GM23338 (cell line): ENCODE measurements around the gene SUMF1. TPM values are rescaled to one million over a fixed set of nuclear protein-coding genes. Genes with fewer than 3 reads are reported as not detected.

ENCODE experiments used
- ATAC-seq: fragments of 200-7000 bp; cut with Tn5 transposase; 3 replicates; pipeline ENCODE4 v1.9.1; 2020
- DNase-seq: peaks from one replicate; pipeline ENCODE4 v3.0.0-alpha.2; 2015; ENCODE audit warnings: low spot score
- H2AFZ ChIP-seq: fragments of 200-600 bp; sonication (generic); 2 replicates; pipeline ENCODE4 v1.8.0; 2016; ENCODE audit warnings: antibody characterized with exemption, mild to moderate bottlenecking, moderate library complexity
- H3F3A ChIP-seq: fragments of 200-600 bp; sonication (generic); replicated peaks from 2 replicates; pipeline ENCODE4 v1.8.0; 2017; ENCODE audit warnings: antibody characterized with exemption, mixed run types, low read depth
- H3K27ac ChIP-seq: fragments of 200-600 bp; sonication (generic); 2 replicates; pipeline ENCODE4 v1.6.1; 2016; ENCODE audit warnings: low read depth
- H3K27me3 ChIP-seq: fragments of 200-600 bp; sonication (generic); 2 replicates; pipeline ENCODE4 v1.8.0; 2016; ENCODE audit warnings: mild to moderate bottlenecking, mixed run types, moderate library complexity; ENCODE audit not compliant: insufficient read depth
- H3K36me3 ChIP-seq: fragments of 200-600 bp; sonication (generic); 2 replicates; pipeline ENCODE4 v1.8.0; 2016; ENCODE audit warnings: mild to moderate bottlenecking; ENCODE audit not compliant: insufficient read depth
- H3K4me1 ChIP-seq: fragments of 200-600 bp; sonication (generic); 2 replicates; pipeline ENCODE4 v1.8.0; 2016; ENCODE audit warnings: mild to moderate bottlenecking, moderate library complexity; ENCODE audit not compliant: insufficient read depth
- H3K4me2 ChIP-seq: fragments of 200-600 bp; sonication (generic); 2 replicates; pipeline ENCODE4 v1.7.1; 2017; ENCODE audit warnings: mixed run types
- H3K4me3 ChIP-seq: fragments of 200-600 bp; sonication (generic); 2 replicates; pipeline ENCODE4 v1.6.1; 2016; ENCODE audit warnings: mixed run types
- H3K79me2 ChIP-seq: fragments of 200-600 bp; sonication (generic); replicated peaks from 2 replicates; pipeline ENCODE4 v1.8.0; 2017; ENCODE audit warnings: mild to moderate bottlenecking; ENCODE audit not compliant: insufficient read depth
- H3K9me2 ChIP-seq: fragments of 200-600 bp; sonication (generic); 2 replicates; pipeline ENCODE4 v1.8.0; 2017; ENCODE audit not compliant: insufficient read depth
- H4K20me1 ChIP-seq: fragments of 200-600 bp; sonication (generic); replicated peaks from 2 replicates; pipeline ENCODE4 v1.8.0; 2017; ENCODE audit warnings: mild to moderate bottlenecking; ENCODE audit not compliant: insufficient read depth
- H3K27ac Mint-ChIP-seq: 2 replicates; pipeline ENCODE4 v1.8.0; 2020; ENCODE audit warnings: inconsistent platforms, mild to moderate bottlenecking, moderate library complexity, mixed read lengths
- H3K27me3 Mint-ChIP-seq: 3 replicates; pipeline ENCODE4 v1.8.0; 2022; ENCODE audit warnings: low read depth, mild to moderate bottlenecking, moderate library complexity, mixed read lengths, inconsistent platforms; ENCODE audit not compliant: insufficient read depth, poor library complexity
- H3K36me3 Mint-ChIP-seq: 3 replicates; pipeline ENCODE4 v1.8.0; 2021; ENCODE audit warnings: low read depth, mild to moderate bottlenecking, inconsistent platforms, moderate library complexity, mixed read lengths
- H3K4me1 Mint-ChIP-seq: 3 replicates; pipeline ENCODE4 v1.8.0; 2020; ENCODE audit warnings: mild to moderate bottlenecking, inconsistent platforms, mixed read lengths
- H3K4me3 Mint-ChIP-seq: 3 replicates; pipeline ENCODE4 v1.8.0; 2021; ENCODE audit warnings: moderate library complexity, mild to moderate bottlenecking, inconsistent platforms, mixed read lengths
- H3K9me3 Mint-ChIP-seq: 3 replicates; pipeline ENCODE4 v1.8.0; 2020; ENCODE audit warnings: moderate library complexity, mild to moderate bottlenecking, inconsistent platforms, mixed read lengths
- CREB1 ChIP-seq: fragments of 250-450 bp; sonication (Bioruptor Pico); IDR thresholded peaks from 2 replicates; pipeline ENCODE4 v1.5.0; 2020; ENCODE audit warnings: low read depth, mild to moderate bottlenecking, moderate library complexity
- EZH2 ChIP-seq: fragments of 200-600 bp; sonication (generic); IDR thresholded peaks from one replicate; pipeline ENCODE4 v1.8.0; 2017; ENCODE audit warnings: antibody characterized with exemption, mild to moderate bottlenecking, low read depth; ENCODE audit not compliant: unreplicated experiment
- EZH2phosphoT487 ChIP-seq: fragments of 200-600 bp; sonication (generic); IDR thresholded peaks from one replicate; pipeline ENCODE4 v1.8.1; 2018; ENCODE audit warnings: antibody characterized with exemption; ENCODE audit not compliant: unreplicated experiment
- JUNB ChIP-seq: IDR thresholded peaks from one replicate; pipeline ENCODE4 v1.6.1; 2016; ENCODE audit warnings: antibody characterized with exemption; ENCODE audit not compliant: unreplicated experiment
- NANOG ChIP-seq: IDR thresholded peaks from 2 replicates; pipeline ENCODE4 v1.6.1; 2016; ENCODE audit warnings: antibody characterized with exemption, borderline replicate concordance
- ZNF331 ChIP-seq: fragments of 250-450 bp; sonication (Bioruptor Pico); IDR thresholded peaks from 2 replicates; pipeline ENCODE4 v1.5.0; 2020; ENCODE audit warnings: low read depth, mild to moderate bottlenecking, moderate library complexity
- polyA plus RNA-seq: library from polyadenylated mRNA; unstranded; fragments of >200 nt; fragmentation: Nextera tagmentation; extraction: Ambion mirVana; gene quantifications from 2 replicates; pipeline ENCODE4 v1.2.1, GENCODE V29; 2016
- total RNA-seq: library from RNA; depleted of rRNA; stranded (reverse); fragments of >200 nt; shearing (Covaris generic); gene quantifications from 2 replicates; pipeline ENCODE4 v1.2.3, GENCODE V29; 2014
- TF ChIP-seq, protein P1 (sequence below): IDR thresholded peaks from 2 replicates; pipeline ENCODE4 v1.6.1; 2016; ENCODE audit warnings: antibody characterized with exemption
- TF ChIP-seq, protein P2 (sequence below): fragments of 250-450 bp; sonication (Bioruptor Pico); IDR thresholded peaks from 2 replicates; pipeline ENCODE4 v1.5.0; 2020; ENCODE audit warnings: mild to moderate bottlenecking, moderate library complexity
- TF ChIP-seq, protein P3 (sequence below): IDR thresholded peaks from one replicate; pipeline ENCODE4 v1.6.1; 2018; ENCODE audit warnings: antibody characterized with exemption; ENCODE audit not compliant: unreplicated experiment

Gene SUMF1
- total and polyA plus RNA-seq, 2 experiments from 2014 or later, result 6.9 to 20.3 TPM

DNA sequence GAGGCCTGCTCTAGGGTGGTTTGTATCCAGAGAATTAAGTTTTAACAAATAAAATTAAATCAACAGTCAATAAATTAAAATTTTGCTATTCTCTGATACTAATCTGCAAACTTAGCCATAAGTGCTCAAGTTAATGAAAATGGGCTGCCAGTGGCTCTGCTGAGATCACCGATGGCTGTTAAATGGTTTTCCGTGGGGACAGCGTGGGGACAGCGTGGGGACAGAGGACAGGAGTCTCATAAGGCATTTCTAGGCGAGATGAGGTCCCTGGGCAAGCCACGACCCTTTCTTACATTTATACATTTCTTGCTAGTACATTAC is 110.9 kb downstream of the SUMF1 start:
- Histone ChIP-seq H4K20me1 (no peaks in the 10 kb centered on the region), H3F3A (no peaks in the 10 kb centered on the region), H3K27me3 (no peaks in the 10 kb centered on the region), H3K27ac (no peak overlapping the region), H3K36me3 (no peaks in the 10 kb centered on the region), H3K79me2 (no peaks in the 10 kb centered on the region), H3K4me1 (no peaks in the 10 kb centered on the region), H3K9me2 (no peaks in the 10 kb centered on the region), H2AFZ (no peak overlapping the region), H3K4me3 (no peak overlapping the region), H3K4me2 (no peak overlapping the region)
- Mint-ChIP-seq H3K4me1 (no peaks in the 10 kb centered on the region; the same call in 2 of the 3 replicates), H3K27ac (no peak overlapping the region), H3K4me3 (no peak overlapping the region), H3K27me3 (no peaks in the 10 kb centered on the region), H3K9me3 (no peaks in the 10 kb centered on the region), H3K36me3 (no peaks in the 10 kb centered on the region)
- TF ChIP-seq, protein P1, sequence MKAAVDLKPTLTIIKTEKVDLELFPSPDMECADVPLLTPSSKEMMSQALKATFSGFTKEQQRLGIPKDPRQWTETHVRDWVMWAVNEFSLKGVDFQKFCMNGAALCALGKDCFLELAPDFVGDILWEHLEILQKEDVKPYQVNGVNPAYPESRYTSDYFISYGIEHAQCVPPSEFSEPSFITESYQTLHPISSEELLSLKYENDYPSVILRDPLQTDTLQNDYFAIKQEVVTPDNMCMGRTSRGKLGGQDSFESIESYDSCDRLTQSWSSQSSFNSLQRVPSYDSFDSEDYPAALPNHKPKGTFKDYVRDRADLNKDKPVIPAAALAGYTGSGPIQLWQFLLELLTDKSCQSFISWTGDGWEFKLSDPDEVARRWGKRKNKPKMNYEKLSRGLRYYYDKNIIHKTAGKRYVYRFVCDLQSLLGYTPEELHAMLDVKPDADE, result no peak
- no peak for TF ChIP-seq CREB1
- no peak for TF ChIP-seq JUNB
- TF ChIP-seq ZNF331, result no peak
- TF ChIP-seq, protein P2, sequence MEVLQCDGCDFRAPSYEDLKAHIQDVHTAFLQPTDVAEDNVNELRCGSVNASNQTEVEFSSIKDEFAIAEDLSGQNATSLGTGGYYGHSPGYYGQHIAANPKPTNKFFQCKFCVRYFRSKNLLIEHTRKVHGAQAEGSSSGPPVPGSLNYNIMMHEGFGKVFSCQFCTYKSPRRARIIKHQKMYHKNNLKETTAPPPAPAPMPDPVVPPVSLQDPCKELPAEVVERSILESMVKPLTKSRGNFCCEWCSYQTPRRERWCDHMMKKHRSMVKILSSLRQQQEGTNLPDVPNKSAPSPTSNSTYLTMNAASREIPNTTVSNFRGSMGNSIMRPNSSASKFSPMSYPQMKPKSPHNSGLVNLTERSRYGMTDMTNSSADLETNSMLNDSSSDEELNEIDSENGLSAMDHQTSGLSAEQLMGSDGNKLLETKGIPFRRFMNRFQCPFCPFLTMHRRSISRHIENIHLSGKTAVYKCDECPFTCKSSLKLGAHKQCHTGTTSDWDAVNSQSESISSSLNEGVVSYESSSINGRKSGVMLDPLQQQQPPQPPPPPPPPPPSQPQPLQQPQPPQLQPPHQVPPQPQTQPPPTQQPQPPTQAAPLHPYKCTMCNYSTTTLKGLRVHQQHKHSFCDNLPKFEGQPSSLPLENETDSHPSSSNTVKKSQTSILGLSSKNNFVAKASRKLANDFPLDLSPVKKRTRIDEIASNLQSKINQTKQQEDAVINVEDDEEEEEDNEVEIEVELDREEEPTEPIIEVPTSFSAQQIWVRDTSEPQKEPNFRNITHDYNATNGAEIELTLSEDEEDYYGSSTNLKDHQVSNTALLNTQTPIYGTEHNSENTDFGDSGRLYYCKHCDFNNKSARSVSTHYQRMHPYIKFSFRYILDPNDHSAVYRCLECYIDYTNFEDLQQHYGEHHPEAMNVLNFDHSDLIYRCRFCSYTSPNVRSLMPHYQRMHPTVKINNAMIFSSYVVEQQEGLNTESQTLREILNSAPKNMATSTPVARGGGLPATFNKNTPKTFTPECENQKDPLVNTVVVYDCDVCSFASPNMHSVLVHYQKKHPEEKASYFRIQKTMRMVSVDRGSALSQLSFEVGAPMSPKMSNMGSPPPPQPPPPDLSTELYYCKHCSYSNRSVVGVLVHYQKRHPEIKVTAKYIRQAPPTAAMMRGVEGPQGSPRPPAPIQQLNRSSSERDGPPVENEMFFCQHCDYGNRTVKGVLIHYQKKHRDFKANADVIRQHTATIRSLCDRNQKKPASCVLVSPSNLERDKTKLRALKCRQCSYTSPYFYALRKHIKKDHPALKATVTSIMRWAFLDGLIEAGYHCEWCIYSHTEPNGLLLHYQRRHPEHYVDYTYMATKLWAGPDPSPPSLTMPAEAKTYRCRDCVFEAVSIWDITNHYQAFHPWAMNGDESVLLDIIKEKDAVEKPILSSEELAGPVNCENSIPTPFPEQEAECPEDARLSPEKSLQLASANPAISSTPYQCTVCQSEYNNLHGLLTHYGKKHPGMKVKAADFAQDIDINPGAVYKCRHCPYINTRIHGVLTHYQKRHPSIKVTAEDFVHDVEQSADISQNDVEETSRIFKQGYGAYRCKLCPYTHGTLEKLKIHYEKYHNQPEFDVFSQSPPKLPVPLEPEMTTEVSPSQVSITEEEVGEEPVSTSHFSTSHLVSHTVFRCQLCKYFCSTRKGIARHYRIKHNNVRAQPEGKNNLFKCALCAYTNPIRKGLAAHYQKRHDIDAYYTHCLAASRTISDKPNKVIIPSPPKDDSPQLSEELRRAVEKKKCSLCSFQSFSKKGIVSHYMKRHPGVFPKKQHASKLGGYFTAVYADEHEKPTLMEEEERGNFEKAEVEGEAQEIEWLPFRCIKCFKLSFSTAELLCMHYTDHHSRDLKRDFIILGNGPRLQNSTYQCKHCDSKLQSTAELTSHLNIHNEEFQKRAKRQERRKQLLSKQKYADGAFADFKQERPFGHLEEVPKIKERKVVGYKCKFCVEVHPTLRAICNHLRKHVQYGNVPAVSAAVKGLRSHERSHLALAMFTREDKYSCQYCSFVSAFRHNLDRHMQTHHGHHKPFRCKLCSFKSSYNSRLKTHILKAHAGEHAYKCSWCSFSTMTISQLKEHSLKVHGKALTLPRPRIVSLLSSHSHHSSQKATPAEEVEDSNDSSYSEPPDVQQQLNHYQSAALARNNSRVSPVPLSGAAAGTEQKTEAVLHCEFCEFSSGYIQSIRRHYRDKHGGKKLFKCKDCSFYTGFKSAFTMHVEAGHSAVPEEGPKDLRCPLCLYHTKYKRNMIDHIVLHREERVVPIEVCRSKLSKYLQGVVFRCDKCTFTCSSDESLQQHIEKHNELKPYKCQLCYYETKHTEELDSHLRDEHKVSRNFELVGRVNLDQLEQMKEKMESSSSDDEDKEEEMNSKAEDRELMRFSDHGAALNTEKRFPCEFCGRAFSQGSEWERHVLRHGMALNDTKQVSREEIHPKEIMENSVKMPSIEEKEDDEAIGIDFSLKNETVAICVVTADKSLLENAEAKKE (CRISPR knock-in tag), result no peak
- no peak for TF ChIP-seq NANOG
- TF ChIP-seq EZH2phosphoT487, result no peak
- no peak for TF ChIP-seq EZH2
- TF ChIP-seq, protein P3, sequence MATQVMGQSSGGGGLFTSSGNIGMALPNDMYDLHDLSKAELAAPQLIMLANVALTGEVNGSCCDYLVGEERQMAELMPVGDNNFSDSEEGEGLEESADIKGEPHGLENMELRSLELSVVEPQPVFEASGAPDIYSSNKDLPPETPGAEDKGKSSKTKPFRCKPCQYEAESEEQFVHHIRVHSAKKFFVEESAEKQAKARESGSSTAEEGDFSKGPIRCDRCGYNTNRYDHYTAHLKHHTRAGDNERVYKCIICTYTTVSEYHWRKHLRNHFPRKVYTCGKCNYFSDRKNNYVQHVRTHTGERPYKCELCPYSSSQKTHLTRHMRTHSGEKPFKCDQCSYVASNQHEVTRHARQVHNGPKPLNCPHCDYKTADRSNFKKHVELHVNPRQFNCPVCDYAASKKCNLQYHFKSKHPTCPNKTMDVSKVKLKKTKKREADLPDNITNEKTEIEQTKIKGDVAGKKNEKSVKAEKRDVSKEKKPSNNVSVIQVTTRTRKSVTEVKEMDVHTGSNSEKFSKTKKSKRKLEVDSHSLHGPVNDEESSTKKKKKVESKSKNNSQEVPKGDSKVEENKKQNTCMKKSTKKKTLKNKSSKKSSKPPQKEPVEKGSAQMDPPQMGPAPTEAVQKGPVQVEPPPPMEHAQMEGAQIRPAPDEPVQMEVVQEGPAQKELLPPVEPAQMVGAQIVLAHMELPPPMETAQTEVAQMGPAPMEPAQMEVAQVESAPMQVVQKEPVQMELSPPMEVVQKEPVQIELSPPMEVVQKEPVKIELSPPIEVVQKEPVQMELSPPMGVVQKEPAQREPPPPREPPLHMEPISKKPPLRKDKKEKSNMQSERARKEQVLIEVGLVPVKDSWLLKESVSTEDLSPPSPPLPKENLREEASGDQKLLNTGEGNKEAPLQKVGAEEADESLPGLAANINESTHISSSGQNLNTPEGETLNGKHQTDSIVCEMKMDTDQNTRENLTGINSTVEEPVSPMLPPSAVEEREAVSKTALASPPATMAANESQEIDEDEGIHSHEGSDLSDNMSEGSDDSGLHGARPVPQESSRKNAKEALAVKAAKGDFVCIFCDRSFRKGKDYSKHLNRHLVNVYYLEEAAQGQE, result no peak
- DNase-seq, result no peak
- no peak for ATAC-seq
